LNCAP (cell line): ENCODE data around the gene KRT76.

Source experiments
- CTCF ChIP-seq: fragments of 450-650 bp; IDR thresholded peaks from 2 replicates; pipeline ENCODE4 v1.5.1; 2017; ENCODE audit warnings: mild to moderate bottlenecking

KRT76 gene

GRCh38 chr12:52815676-52816588, 38.8 kb upstream of the KRT76 start:
- no peak for TF ChIP-seq CTCF

- no peak for TF ChIP-seq CTCF
These were observed 38.0 kb upstream of the KRT76 start for GRCh38 chr12:52815161-52815560.

GRCh38 chr12:52814710-52815155, 37.6 kb upstream of the KRT76 start:
- TF ChIP-seq CTCF: no peak

- TF ChIP-seq CTCF: no peak
These were observed 37.0 kb upstream of the KRT76 start, which contains the start of gene KRT4 for GRCh38 chr12:52813885-52814709. Gene KRT4, minus strand, starts transcription at chr12:52814116. Its CDS starts 58 bp downstream, at chr12:52814058.

- no peak for TF ChIP-seq CTCF
These were observed 36.2 kb upstream of the KRT76 start for GRCh38 chr12:52813203-52813819.

- no peak for TF ChIP-seq CTCF
These were observed 35.6 kb upstream of the KRT76 start for GRCh38 chr12:52812749-52813148.

- no peak for TF ChIP-seq CTCF
These were observed 34.9 kb upstream of the KRT76 start for GRCh38 chr12:52812073-52812400.
